Measurements from ENCODE around the gene UIMC1.

- TF ChIP-seq CTCF (conservative IDR thresholded peaks at IDR 0.05; ENCODE audit: low read depth, low read length) (no peak), EZH2 (IDR thresholded peaks at IDR 0.05; ENCODE audit: borderline replicate concordance, low read depth, low read length, poor library complexity, severe bottlenecking) (no peak)
These were observed 138.5 kb downstream of the UIMC1 start for GRCh38 chr5:176868126-176868525.

All from A673 (cell line).